Regular cardiac myocyte (primary cell): ENCODE results near the gene GLYATL1B. TPM values are rescaled to one million over a fixed set of nuclear protein-coding genes. Genes with fewer than 3 reads are reported as not detected.

ENCODE experiments used
- total RNA-seq: library from RNA; depleted of rRNA; stranded (reverse); fragments of >200 nt; gene quantifications from 2 replicates; pipeline ENCODE4 v1.2.3, GENCODE V29; 2014

The GLYATL1B gene, protein sequence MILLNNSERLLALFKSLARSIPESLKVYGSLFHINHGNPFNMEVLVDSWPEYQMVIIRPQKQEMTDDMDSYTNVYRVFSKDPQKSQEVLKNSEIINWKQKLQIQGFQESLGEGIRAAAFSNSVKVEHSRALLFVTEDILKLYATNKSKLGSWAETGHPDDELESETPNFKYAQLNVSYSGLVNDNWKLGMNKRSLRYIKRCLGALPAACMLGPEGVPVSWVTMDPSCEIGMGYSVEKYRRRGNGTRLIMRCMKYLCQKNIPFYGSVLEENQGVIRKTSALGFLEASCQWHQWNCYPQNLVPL
- not detected in 2 replicates for total RNA-seq

DNA sequence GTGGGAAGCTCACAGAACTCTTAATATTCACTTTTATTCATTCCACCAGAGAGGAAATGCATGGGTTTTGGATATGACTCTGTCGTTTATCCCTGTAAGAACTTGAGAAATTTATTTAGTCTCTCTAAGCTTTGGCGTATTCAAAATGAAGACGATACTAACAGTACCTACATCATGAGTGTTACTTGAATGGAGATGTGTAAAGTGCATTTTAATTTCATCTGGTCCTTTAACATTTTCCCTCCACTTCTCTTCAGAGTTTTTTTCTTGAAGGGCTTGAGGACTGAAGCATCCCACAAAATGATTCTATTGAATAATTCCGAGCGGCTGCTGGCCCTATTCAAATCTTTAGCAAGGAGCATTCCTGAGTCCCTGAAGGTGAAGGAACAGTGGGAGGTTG is at the start of gene GLYATL1B:
Gene GLYATL1B (plus strand): TSS at position 301 of the 400 bp plus-strand sequence. CDS start 0 bp downstream, at position 301.

DNA sequence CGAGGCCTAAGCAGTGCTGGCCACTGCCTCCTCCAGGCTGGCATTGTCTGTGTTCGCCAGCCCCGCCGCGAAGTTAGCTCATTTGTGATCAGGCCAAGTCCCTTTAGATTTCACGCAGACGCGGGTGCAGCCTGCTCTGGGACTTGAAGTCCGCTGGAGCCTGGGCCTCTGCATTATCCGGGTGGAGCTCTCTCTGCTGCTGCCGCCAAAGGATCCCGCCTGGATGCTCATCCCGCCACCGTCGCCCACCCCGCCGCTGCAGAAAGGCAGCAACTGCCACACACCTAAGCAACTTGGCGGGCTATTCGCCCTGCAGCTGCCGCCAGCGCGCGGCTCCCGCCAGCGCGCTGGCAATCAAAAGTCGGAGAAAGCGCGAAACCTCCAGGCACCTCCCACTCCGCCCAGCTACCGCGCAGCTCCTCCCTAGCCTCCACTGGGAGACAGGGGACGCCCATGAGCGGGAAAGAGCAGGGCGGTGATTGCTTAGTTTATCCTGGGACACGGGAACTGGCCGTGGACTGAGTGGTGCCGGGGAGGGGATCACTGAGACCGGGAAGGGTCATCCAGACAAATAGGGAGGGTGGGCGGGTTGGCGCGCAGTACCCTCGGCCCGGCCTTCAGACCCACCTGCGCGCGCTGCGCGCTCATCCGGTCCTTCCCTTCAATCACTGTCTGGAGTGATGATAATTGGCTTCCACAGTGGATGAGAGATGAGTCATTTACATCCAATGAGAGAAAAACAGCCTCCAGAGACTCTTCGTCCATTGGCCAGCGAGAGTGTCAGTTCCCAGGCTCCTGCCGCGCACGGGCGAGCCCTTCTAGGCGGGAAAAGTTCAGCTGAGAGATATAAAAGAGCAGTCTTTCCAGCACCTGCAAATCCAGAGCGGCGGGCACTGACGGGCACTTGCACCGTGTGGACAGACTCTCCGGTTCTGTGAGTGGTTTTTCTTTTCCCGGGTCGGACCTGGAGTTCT is 20.5 kb downstream of the GLYATL1B start, which contains the start of gene FAM111B:
Gene FAM111B (plus strand): TSS at position 875 of the 974 bp plus-strand sequence. CDS start 2,389 bp downstream, outside the sequence.

DNA sequence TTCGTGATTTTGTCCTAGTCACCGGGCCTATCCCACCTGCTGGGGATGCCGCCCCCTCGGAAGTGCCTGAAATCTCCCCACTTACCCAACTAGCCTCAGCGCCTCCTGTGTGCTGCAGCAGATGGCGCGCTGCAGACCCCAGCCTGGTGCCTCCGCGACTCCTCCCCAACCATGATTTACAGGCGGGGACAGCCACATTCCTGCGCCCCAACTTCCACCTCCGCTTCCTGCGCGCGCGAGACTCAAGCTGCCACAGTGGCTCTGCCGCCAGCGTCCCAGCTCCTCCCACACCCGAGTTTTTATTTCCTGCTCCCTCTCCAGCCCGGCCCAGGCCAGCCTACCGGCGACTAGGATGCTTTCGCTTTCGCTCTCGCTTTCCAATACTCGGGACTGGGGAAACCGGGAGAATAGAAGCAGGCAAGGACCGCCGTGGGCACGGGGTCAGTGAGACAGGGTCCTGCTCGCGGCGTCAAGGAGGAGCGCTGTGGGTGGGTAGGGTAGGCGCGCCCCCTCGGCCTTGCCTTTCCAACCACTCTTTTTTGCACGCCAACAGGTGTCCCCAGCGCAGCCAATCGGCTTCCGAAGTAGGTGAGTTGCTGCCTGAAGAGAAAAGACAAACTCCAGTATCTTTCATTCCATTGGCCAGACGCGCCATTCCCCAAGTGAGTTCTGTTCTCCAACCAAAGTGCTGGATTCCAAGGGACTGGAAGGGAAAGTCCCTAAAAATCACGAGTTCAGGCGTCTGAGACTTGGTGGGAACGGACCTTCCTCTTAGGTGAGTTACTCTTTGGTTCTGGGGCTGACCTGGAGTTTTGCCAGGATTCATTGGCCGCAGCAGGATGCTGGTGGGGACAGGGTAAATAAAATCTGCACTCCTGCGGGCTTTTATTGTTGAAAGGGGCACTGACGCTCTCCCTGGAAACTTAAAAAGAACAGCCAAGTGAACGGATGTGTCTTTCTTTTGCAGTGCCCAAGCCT is 56.7 kb downstream of the GLYATL1B start, which contains the start of gene FAM111A:
Gene FAM111A (plus strand): TSS at position 327 of the 978 bp plus-strand sequence. CDS start 6,017 bp downstream, outside the sequence.

Other genes starting within 250 kb of the GLYATL1B start
- 0.19 and 1.7 TPM in 2 replicates for gene GLYATL2, start 241.6 kb upstream of the GLYATL1B start, total RNA-seq
- gene GLYATL1, start 146.8 kb upstream of the GLYATL1B start, total RNA-seq = 0.56 and 0.58 TPM in 2 replicates
- gene FAM111B, start 20.9 kb downstream of the GLYATL1B start, total RNA-seq = 2.3 and 21.9 TPM in 2 replicates
- gene FAM111A, start 56.5 kb downstream of the GLYATL1B start, total RNA-seq = 44.8 and 69.8 TPM in 2 replicates
- gene DTX4, start 85.8 kb downstream of the GLYATL1B start, total RNA-seq = 0.19 and 0.85 TPM in 2 replicates
- not detected in 2 replicates for gene MPEG1, start 126.6 kb downstream of the GLYATL1B start, total RNA-seq